ENCODE data around the gene DPP4. TPM values are rescaled to one million over a fixed set of nuclear protein-coding genes. Genes with fewer than 3 reads are reported as not detected.

Gene DPP4
- total RNA-seq, 1 experiment from 2014 or later: 2.8 TPM

DNA sequence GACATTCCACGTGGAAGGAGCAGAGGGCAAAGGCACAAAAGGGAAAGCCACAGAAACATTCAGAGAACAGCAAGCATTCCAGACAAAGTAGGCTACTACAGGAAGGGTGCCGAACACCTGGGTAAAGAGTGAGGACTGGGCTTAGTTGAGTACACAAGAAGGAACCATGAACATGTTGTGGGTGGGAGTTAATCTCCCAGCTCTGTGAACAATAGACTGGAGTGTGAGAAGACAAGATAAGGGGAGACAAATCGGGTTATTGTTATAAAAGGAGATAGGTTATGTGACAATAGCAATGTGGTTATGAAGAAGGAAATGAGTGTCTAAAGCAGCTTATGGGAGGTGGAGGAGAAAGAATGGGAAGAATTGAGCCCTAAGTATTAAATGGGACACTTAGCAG, 70.0 kb downstream of the DPP4 start:
- no peak overlapping the region for H3K27ac ChIP-seq (ENCODE audit: insufficient read length, low read depth, low read length)
- H3K4me1 Mint-ChIP-seq: peaks cover 35 to 36% of the 10 kb centered on the region in 2 experiments

More for the DNA sequence above, 70.0 kb downstream of the DPP4 start:
- no peak overlapping the region for H4K91ac ChIP-seq (ENCODE audit: insufficient read length, low read depth, low read length)
- DNase-seq: no peak
- no peak overlapping the region for H2AK5ac ChIP-seq (ENCODE audit: insufficient read length, low read length)
- H3K23ac ChIP-seq (ENCODE audit: insufficient read length, low read depth, low read length): no peak overlapping the region
- no peaks in the 10 kb centered on the region for H3K79me1 ChIP-seq (ENCODE audit: insufficient read depth, low read depth, low read length, poor library complexity, severe bottlenecking)
- H3K4me2 ChIP-seq (ENCODE audit: insufficient read depth, insufficient read length, low read length): no peak overlapping the region
- WGBS (ENCODE audit: extremely low coverage, insufficient read length, low lambda C conversion rate): 100% methylated on average over 1 of the region's 3 CpGs
- no peak overlapping the region for H2BK12ac ChIP-seq (ENCODE audit: insufficient read length, low read depth, low read length)
- no peak overlapping the region for H3K9ac ChIP-seq (ENCODE audit: extremely low read depth, insufficient read length, low read length)
- no peak overlapping the region for H3T11ph ChIP-seq (ENCODE audit: low read length)
- H3K56ac ChIP-seq (ENCODE audit: insufficient read length, low read depth, low read length): no peak overlapping the region
- H4K8ac ChIP-seq (replicated peaks; ENCODE audit: insufficient read length, low read depth, low read length): no peak overlapping the region
- no peak overlapping the region for H2BK15ac ChIP-seq (ENCODE audit: low read depth, low read length)
- H3K23me2 ChIP-seq (ENCODE audit: insufficient read length, low read depth, low read length, poor library complexity, severe bottlenecking): no peaks in the 10 kb centered on the region
- Mint-ChIP-seq H3K9me3 (no peaks in the 10 kb centered on the region), H3K27me3 (ENCODE audit: low read depth) (no peaks in the 10 kb centered on the region), H3K36me3 (ENCODE audit: insufficient read depth in 1 of 3, low read depth in 3 of 3) (peaks cover 0 to 4% (median 0%) of the 10 kb centered on the region in 3 experiments; a peak in 3 of 7 replicates), H3K27ac (peak overlapping the region in 1 of 3 experiments; percentile 5; a peak in 1 of 7 replicates), H3K4me3 (no peak overlapping the region)
- no peak overlapping the region for H2AFZ ChIP-seq (ENCODE audit: low read length)
- H3K79me2 ChIP-seq (ENCODE audit: insufficient read depth, low read length): no peaks in the 10 kb centered on the region
- H3K18ac ChIP-seq (ENCODE audit: insufficient read length, low read depth, low read length): no peak overlapping the region
- TF ChIP-seq CTCF (conservative IDR thresholded peaks at IDR 0.05): no peak
- H3K4ac ChIP-seq (ENCODE audit: low read depth, low read length): no peak overlapping the region
- no peak overlapping the region for H3K14ac ChIP-seq (ENCODE audit: insufficient read depth, low read length)
- H4K5ac ChIP-seq (ENCODE audit: insufficient read length, low read depth, low read length): no peak overlapping the region
- no peaks in the 10 kb centered on the region for H3K27me3 ChIP-seq (ENCODE audit: insufficient read depth, low read length)
- H2BK20ac ChIP-seq (ENCODE audit: low read depth, low read length, poor library complexity, severe bottlenecking): no peak overlapping the region
- H3K4me1 ChIP-seq (ENCODE audit: insufficient read depth, low read length): peaks cover 7% of the 10 kb centered on the region; the same call in 1 of the 2 replicates
- no peaks in the 10 kb centered on the region for H3K9me3 ChIP-seq (ENCODE audit: control insufficient read depth, low read depth, low read length)
- H2BK120ac ChIP-seq (ENCODE audit: low read depth, low read length, poor library complexity, severe bottlenecking): no peak overlapping the region
- H2BK5ac ChIP-seq (ENCODE audit: insufficient read length, low read length): no peak overlapping the region
- no peaks in the 10 kb centered on the region for H4K20me1 ChIP-seq (ENCODE audit: control insufficient read depth, insufficient read depth, insufficient read length)

Data from H9 (cell line).